Keratinocyte (primary cell): ENCODE results near the gene RMP24.

Source experiments
- EZH2 ChIP-seq: IDR thresholded peaks from one replicate; pipeline ENCODE4 v1.6.1; 2012; ENCODE audit warnings: inconsistent platforms, mild to moderate bottlenecking, low read length, moderate library complexity
- TF ChIP-seq, protein P1 (sequence below), 3 experiments: IDR thresholded peaks in 1 of 3; conservative IDR thresholded peaks in 1 of 3; optimal IDR thresholded peaks in 1 of 3; 2 replicates in 2 of 3; 3 replicates in 1 of 3; pipeline versions ENCODE3 to v1.5.1; 2011; ENCODE audit warnings: low read length in 3 of 3, mild to moderate bottlenecking in 3 of 3, moderate library complexity in 2 of 3, control low read depth in 1 of 3, inconsistent platforms in 1 of 3; ENCODE audit not compliant: insufficient read depth in 2 of 3; ENCODE audit errors: extremely low read depth in 1 of 3

DNA sequence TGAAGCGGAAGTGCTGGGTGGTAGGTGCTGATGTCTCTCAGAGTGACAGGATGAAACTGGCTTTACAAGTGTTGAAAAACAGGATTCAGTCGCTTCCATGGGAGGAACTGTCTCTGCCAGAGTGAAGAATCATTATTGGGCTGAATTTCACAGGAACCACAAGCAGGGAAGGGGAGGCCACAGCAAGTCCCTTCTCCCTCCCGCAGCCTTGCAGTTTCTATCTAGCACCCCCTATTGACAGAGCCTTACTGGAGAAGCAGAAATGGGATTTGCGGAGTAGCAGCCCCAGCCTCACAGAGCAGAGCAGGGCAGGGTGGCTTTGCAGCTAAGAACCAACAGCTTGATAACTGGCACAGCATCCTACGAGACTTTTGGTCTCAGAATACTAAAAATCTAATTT lies 33.3 kb upstream of the RMP24 start:
- TF ChIP-seq, protein P1, sequence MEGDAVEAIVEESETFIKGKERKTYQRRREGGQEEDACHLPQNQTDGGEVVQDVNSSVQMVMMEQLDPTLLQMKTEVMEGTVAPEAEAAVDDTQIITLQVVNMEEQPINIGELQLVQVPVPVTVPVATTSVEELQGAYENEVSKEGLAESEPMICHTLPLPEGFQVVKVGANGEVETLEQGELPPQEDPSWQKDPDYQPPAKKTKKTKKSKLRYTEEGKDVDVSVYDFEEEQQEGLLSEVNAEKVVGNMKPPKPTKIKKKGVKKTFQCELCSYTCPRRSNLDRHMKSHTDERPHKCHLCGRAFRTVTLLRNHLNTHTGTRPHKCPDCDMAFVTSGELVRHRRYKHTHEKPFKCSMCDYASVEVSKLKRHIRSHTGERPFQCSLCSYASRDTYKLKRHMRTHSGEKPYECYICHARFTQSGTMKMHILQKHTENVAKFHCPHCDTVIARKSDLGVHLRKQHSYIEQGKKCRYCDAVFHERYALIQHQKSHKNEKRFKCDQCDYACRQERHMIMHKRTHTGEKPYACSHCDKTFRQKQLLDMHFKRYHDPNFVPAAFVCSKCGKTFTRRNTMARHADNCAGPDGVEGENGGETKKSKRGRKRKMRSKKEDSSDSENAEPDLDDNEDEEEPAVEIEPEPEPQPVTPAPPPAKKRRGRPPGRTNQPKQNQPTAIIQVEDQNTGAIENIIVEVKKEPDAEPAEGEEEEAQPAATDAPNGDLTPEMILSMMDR (optimal IDR thresholded peaks at IDR 0.05 in 1 of 3, IDR thresholded peaks at IDR 0.05 in 1 of 3, conservative IDR thresholded peaks at IDR 0.05 in 1 of 3; ENCODE audit: extremely low read depth in 1 of 3, insufficient read depth in 2 of 3, low read length in 3 of 3): peak; percentile 19 to 59 (median 36)
- TF ChIP-seq EZH2: no peak
